ENCODE results near the gene ERF.

GRCh38 chr19:42245231-42245630 lies 9.7 kb downstream of the ERF start:
- TF ChIP-seq CTCF (IDR thresholded peaks at IDR 0.05; ENCODE audit: low read length) (no peak), EZH2 (IDR thresholded peaks at IDR 0.05; ENCODE audit: borderline replicate concordance, low read length) (no peak)
